K562 (cell line): Measurements from ENCODE around the gene ZDHHC22. TPM values are rescaled to one million over a fixed set of nuclear protein-coding genes. Genes with fewer than 3 reads are reported as not detected.

Source experiments
- ATAC-seq: fragments of 200-7000 bp; cut with Tn5 transposase; 3 replicates; pipeline ENCODE4 v1.9.1; 2020; ENCODE audit warnings: moderate library complexity
- BruUV-seq: library from RNA; stranded (reverse); fragments of 400-500 nt; replicated peaks from 2 replicates; lab custom pipeline; 2021; lab: Mats Ljungman, UMichigan
- CTCF ChIA-PET: fragments of 300-600 bp; formaldehyde crosslinking; extraction: SDS; loops from one replicate; lab custom pipeline; 2021; ENCODE audit warnings: low intra/inter-chr PET ratio; lab: Yijun Ruan, JAX
- POLR2A ChIA-PET: fragments of 300-600, 350-650 bp; sonication (Branson Sonifier 250); formaldehyde crosslinking; extraction: SDS; loops from one replicate; lab custom pipeline; 2021; ENCODE audit warnings: antibody characterized with exemption, inconsistent platforms; lab: Yijun Ruan, JAX
- DNase-seq, 4 experiments: peaks; one replicate each; pipeline versions ENCODE4 v3.0.0 to v3.0.0-alpha.2; 2011 to 2018; ENCODE audit warnings: low spot score in 3 of 4, mixed read lengths in 3 of 4; ENCODE audit errors: extremely low read depth in 1 of 4
- FAIRE-seq: peaks from 2 replicates; lab custom pipeline; 2011; peaks lifted over from hg19 to GRCh38; lab: Jason Lieb, UNC
- H2AFZ ChIP-seq: 2 replicates; pipeline ENCODE4 v1.6.0; 2011; ENCODE audit warnings: low read depth, low read length, control low read depth, inconsistent platforms
- H3K27ac ChIP-seq: fragments of 200-600 bp; 3 replicates; pipeline ENCODE4 v1.8.0; 2011; ENCODE audit warnings: low read depth, mild to moderate bottlenecking, control low read depth, inconsistent platforms, low read length, moderate library complexity, mixed read lengths; ENCODE audit errors: extremely low read depth
- H3K27me3 ChIP-seq, 2 experiments: fragments of 300-600 bp in 1 of 2; 2 replicates in 1 of 2; 3 replicates in 1 of 2; pipeline versions ENCODE4 v1.6.0 to v1.8.0; 2011; ENCODE audit warnings: inconsistent platforms in 2 of 2, low read length in 2 of 2, mild to moderate bottlenecking in 1 of 2, mixed read lengths in 1 of 2, moderate library complexity in 1 of 2; ENCODE audit not compliant: control insufficient read depth in 2 of 2, insufficient read depth in 2 of 2
- H3K36me3 ChIP-seq: fragments of 300-600 bp; 3 replicates; pipeline ENCODE4 v1.8.0; 2011; ENCODE audit warnings: mild to moderate bottlenecking, low read length, inconsistent platforms; ENCODE audit not compliant: control insufficient read depth, insufficient read depth
- H3K4me1 ChIP-seq, 2 experiments: fragments of 200-600 bp in 1 of 2; replicated peaks in 1 of 2; 2 replicates in 1 of 2; 3 replicates in 1 of 2; pipeline versions ENCODE4 v1.5.1 to v1.8.0; 2011; ENCODE audit warnings: inconsistent platforms in 2 of 2, low read length in 2 of 2, mild to moderate bottlenecking in 1 of 2, mixed read lengths in 1 of 2, moderate library complexity in 1 of 2; ENCODE audit not compliant: control insufficient read depth in 2 of 2, insufficient read depth in 2 of 2
- H3K4me2 ChIP-seq: 2 replicates; pipeline ENCODE4 v1.6.1; 2011; ENCODE audit warnings: low read length, control low read depth, inconsistent platforms, mixed read lengths; ENCODE audit not compliant: insufficient read depth
- H3K4me3 ChIP-seq: fragments of 200-600 bp; sonication (generic), shearing (Covaris generic); 2 replicates; pipeline ENCODE4 v1.5.1; 2016; ENCODE audit warnings: control low read depth, inconsistent platforms
- H3K79me2 ChIP-seq: fragments of 200-600 bp; 3 replicates; pipeline ENCODE4 v1.8.0; 2011; ENCODE audit warnings: low read length, inconsistent platforms; ENCODE audit not compliant: control insufficient read depth, insufficient read depth
- H3K9ac ChIP-seq, 2 experiments: 2 replicates each; pipeline versions ENCODE4 v1.6.0 to v1.6.1; 2011; ENCODE audit warnings: low read depth in 2 of 2, low read length in 2 of 2, control low read depth in 1 of 2, inconsistent platforms in 1 of 2, mild to moderate bottlenecking in 1 of 2, mixed read lengths in 1 of 2; ENCODE audit not compliant: insufficient read depth in 1 of 2
- H3K9me1 ChIP-seq: one replicate; pipeline ENCODE4 v1.6.0; 2011; ENCODE audit warnings: inconsistent platforms, mild to moderate bottlenecking, low read length, moderate library complexity; ENCODE audit not compliant: control insufficient read depth, insufficient read depth
- H3K9me3 ChIP-seq: replicated peaks from 2 replicates; pipeline ENCODE4 v1.5.1; 2011; ENCODE audit warnings: low read depth, low read length, inconsistent platforms; ENCODE audit not compliant: control insufficient read depth, insufficient read depth
- H4K20me1 ChIP-seq: replicated peaks from 2 replicates; pipeline ENCODE4 v1.6.1; 2011; ENCODE audit warnings: low read length, inconsistent platforms, mixed read lengths; ENCODE audit not compliant: control insufficient read depth, insufficient read depth
- C11orf30 ChIP-seq: fragments of 450-650 bp; IDR thresholded peaks from 2 replicates; pipeline ENCODE4 v1.6.1; 2016; ENCODE audit warnings: low read depth, mild to moderate bottlenecking
- HCFC1 ChIP-seq: IDR thresholded peaks from 2 replicates; pipeline ENCODE4 v1.6.1; 2012; ENCODE audit warnings: low read depth, low read length, improper control_type of control experiment
- MCM3 ChIP-seq: fragments of 450-650 bp; IDR thresholded peaks from 2 replicates; pipeline ENCODE4 v1.6.1; 2016
- SP1 ChIP-seq: sonication (generic); formaldehyde crosslinking; IDR thresholded peaks from 2 replicates; pipeline ENCODE4 v1.8.1; 2022; ENCODE audit warnings: mild to moderate bottlenecking, missing genetic modification reagents
- STAT5B ChIP-seq: fragments of 250-450 bp; sonication (Bioruptor Pico); IDR thresholded peaks from 2 replicates; pipeline ENCODE4 v1.8.0; 2021; ENCODE audit warnings: mild to moderate bottlenecking, inconsistent platforms
- ZBTB11 ChIP-seq, 3 experiments: fragments of 200-800 bp in 1 of 3; fragments of 250-450 bp in 1 of 3; fragments of 450-650 bp in 1 of 3; sonication (Bioruptor Pico) in 1 of 3; sonication (Bioruptor generic) in 1 of 3; formaldehyde crosslinking in 1 of 3; IDR thresholded peaks; 2 replicates each; pipeline versions ENCODE4 v1.6.1 to v1.8.0; 2016 to 2022; ENCODE audit warnings: mild to moderate bottlenecking in 2 of 3, missing genetic modification characterization in 2 of 3, missing compliant biosample characterization in 1 of 3, moderate library complexity in 1 of 3
- WGBS: fragments of 100-300 bp; shearing (Covaris generic); methylation state at CpG from one replicate; pipeline ENCODE4 v1.1.6; 2016; ENCODE audit warnings: low coverage, mixed read lengths; ENCODE audit not compliant: insufficient coverage; ENCODE audit errors: missing lambda C conversion rate; 5-methylcytosine and 5-hydroxymethylcytosine counted together
- in situ Hi-C: fragments of 300-500 bp; cut with MboI; formaldehyde crosslinking; loops from 4 replicates; pipeline ENCODE4 v1.15.0; 2018; ENCODE audit warnings: inconsistent platforms, mixed read lengths
- intact Hi-C: fragments of 100-400 bp; cut with micrococcal nuclease; formaldehyde crosslinking; loops from 2 replicates; pipeline ENCODE4 v1.14.2; 2022
- polyA plus RNA-seq, 8 experiments: library from polyadenylated mRNA; depleted of rRNA in 4 of 8; stranded (reverse) in 5 of 8; unstranded in 3 of 8; fragments of >200 nt; fragmentation: Nextera tagmentation in 2 of 8; fragmentation: Illumina TruSeq in 1 of 8; extraction: Ambion mirVana in 2 of 8; extraction: Trizol in 1 of 8; gene quantifications; 2 replicates each; pipeline versions ENCODE4 v1.2.1 to v1.2.3, GENCODE V29; 2011 to 2014; ENCODE audit warnings: inconsistent platforms in 1 of 8, missing spikeins in 1 of 8
- total RNA-seq, 7 experiments: library from RNA; depleted of rRNA in 6 of 7; stranded (reverse); fragments of >200 nt in 6 of 7; fragmentation: Illumina TruSeq in 2 of 7; extraction: Trizol in 2 of 7; gene quantifications; 2 replicates each; pipeline versions ENCODE4 v1.2.1 to v1.2.3, GENCODE V29; 2011 to 2021; ENCODE audit warnings: low replicate concordance in 1 of 7

The ZDHHC22 gene
- total and polyA plus RNA-seq, 9 of the 15 experiments (the other 6 are each of a cell fraction or from before 2014, with no cell fraction given) = not detected

DNA sequence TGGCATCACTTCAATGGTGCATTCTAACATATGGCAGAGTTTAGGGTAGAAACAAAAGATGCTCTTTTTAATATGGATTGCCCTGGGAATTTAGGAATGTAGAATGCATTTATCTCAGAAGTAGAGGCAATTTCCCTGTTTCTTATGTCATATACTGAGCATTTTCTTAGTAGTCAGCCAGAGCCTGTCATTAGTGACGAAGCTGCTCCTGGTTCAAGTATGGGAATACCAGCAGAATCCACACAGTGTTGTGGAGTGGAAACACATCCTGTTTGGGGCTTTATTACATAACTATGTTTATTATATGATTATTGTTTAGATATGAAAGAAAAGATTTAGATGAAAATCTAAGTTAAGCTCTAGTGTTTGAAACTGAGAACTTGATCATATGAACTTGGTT lies 31.3 kb downstream of the ZDHHC22 start (continued):
- TF ChIP-seq ZBTB11 (CRISPR knock-in tag; IDR thresholded peaks at IDR 0.05) (no peak), C11orf30 (no peak), STAT5B (CRISPR knock-in tag) (no peak)

GRCh38 chr14:77109656-77110055 lies 31.9 kb downstream of the ZDHHC22 start:
- intact Hi-C loops = no loop called here
- Histone ChIP-seq H3K9me1 (no peaks in the 10 kb centered on the region), H3K4me2 (no peak overlapping the region), H3K9me3 (no peaks in the 10 kb centered on the region), H3K36me3 (peaks cover 75% of the 10 kb centered on the region; the same call in 1 of the 3 replicates), H2AFZ (no peak overlapping the region), H3K4me3 (no peak overlapping the region)
- no TSS peak for BruUV-seq
- ChIA-PET POLR2A (interaction anchor here (0.6 kb wide), 1 partner anchor 70 kb away, joined by 3 read pairs; no protein-coding TSS in a partner anchor), CTCF (no interaction called here)
- TF ChIP-seq SP1 (CRISPR knock-in tag) = no peak
- no peak for TF ChIP-seq HCFC1
- no peak for TF ChIP-seq MCM3
- TF ChIP-seq, all 486 proteins: peak for 0
- Histone ChIP-seq H3K27me3 (no peaks in the 10 kb centered on the region), H3K79me2 (no peaks in the 10 kb centered on the region), H3K9ac (no peak overlapping the region), H3K27ac (no peak overlapping the region), H4K20me1 (no peaks in the 10 kb centered on the region), H3K4me1 (no peaks in the 10 kb centered on the region)
- 78% methylated on average over 6 of the region's 6 CpGs for WGBS
- no peak for FAIRE-seq
- no peak for DNase-seq
- no peak for ATAC-seq
- in situ Hi-C loops = no loop called here
